B cell (primary cell): ENCODE measurements around the gene EPDR1. TPM values are rescaled to one million over a fixed set of nuclear protein-coding genes. Genes with fewer than 3 reads are reported as not detected.
"Not testable (repeated sequence)": the region's sequence is repeated elsewhere in the genome, so short reads cannot be mapped to it uniquely, and the experiment has no call there.

Experiments used
- ATAC-seq: fragments of 200-7000 bp; cut with Tn5 transposase; one replicate; pipeline ENCODE4 v1.10.0; 2021; ENCODE audit warnings: low read depth, mild to moderate bottlenecking, moderate number of reproducible peaks, moderate library complexity
- CTCF ChIA-PET: fragments of 350-600 bp; sonication (Branson Sonifier 250); formaldehyde crosslinking; loops from one replicate; lab custom pipeline; 2021; ENCODE audit warnings: antibody characterized with exemption, inconsistent platforms; lab: Charles Lee
- POLR2A ChIA-PET: fragments of 350-600 bp; sonication (Branson Sonifier 250); formaldehyde crosslinking; loops from one replicate; lab custom pipeline; 2021; ENCODE audit warnings: antibody characterized with exemption; lab: Charles Lee
- DNase-seq: peaks from one replicate; pipeline ENCODE4 v3.0.0; 2013
- H2AFZ ChIP-seq: 2 replicates; pipeline ENCODE4 v1.6.1; 2012; ENCODE audit warnings: mild to moderate bottlenecking, low read depth, low read length; ENCODE audit not compliant: insufficient read depth, poor library complexity, severe bottlenecking
- H3K27ac ChIP-seq, 2 donors: 1 replicate in 1 of 2; 2 replicates in 1 of 2; pipeline ENCODE4 v1.5.1; 2012 to 2013; ENCODE audit warnings: low read length in 2 of 2, mild to moderate bottlenecking in 2 of 2, moderate library complexity in 1 of 2
- H3K27me3 ChIP-seq, 4 experiments: fragments of 200-600 bp in 1 of 4; sonication (generic) in 1 of 4; replicated peaks in 1 of 4; 1 replicate in 2 of 4; 2 replicates in 2 of 4; pipeline versions ENCODE4 v1.6.1 to v1.7.0; 2013 to 2016; ENCODE audit warnings: low read length in 3 of 4, mild to moderate bottlenecking in 2 of 4, mixed read lengths in 1 of 4, moderate library complexity in 1 of 4; ENCODE audit not compliant: insufficient read depth in 4 of 4, control insufficient read depth in 3 of 4; ENCODE audit errors: control extremely low read depth in 1 of 4
- H3K36me3 ChIP-seq, 2 experiments: replicated peaks in 1 of 2; 1 replicate in 1 of 2; 2 replicates in 1 of 2; pipeline versions ENCODE4 v1.6.1 to v1.7.1; 2013; ENCODE audit warnings: low read length in 1 of 2; ENCODE audit not compliant: insufficient read depth in 2 of 2, control insufficient read depth in 1 of 2; ENCODE audit errors: control extremely low read depth in 1 of 2, extremely low read depth in 1 of 2
- H3K4me1 ChIP-seq, 2 donors: fragments of 200-600 bp in 1 of 2; sonication (generic) in 1 of 2; 1 replicate in 1 of 2; 2 replicates in 1 of 2; pipeline versions ENCODE4 v1.5.1 to v1.6.1; 2013 to 2017; ENCODE audit warnings: low read length in 2 of 2; ENCODE audit not compliant: control insufficient read depth in 2 of 2, insufficient read depth in 2 of 2
- H3K4me2 ChIP-seq: replicated peaks from 2 replicates; pipeline ENCODE3; 2012; ENCODE audit warnings: mild to moderate bottlenecking, low read depth, low read length; ENCODE audit not compliant: poor library complexity, severe bottlenecking
- H3K4me3 ChIP-seq, 5 experiments: fragments of 200-600 bp in 1 of 5; sonication (generic) in 1 of 5; 1 replicate in 3 of 5; 2 replicates in 2 of 5; pipeline versions ENCODE4 v1.5.1 to v1.7.0; 2011 to 2016; ENCODE audit warnings: low read length in 4 of 5, mild to moderate bottlenecking in 4 of 5, low read depth in 2 of 5, control low read depth in 1 of 5, moderate library complexity in 1 of 5; ENCODE audit not compliant: insufficient read depth in 1 of 5; ENCODE audit errors: control extremely low read depth in 1 of 5, extremely low read depth in 1 of 5
- H3K79me2 ChIP-seq: fragments of 200-600 bp; sonication (generic); one replicate; pipeline ENCODE4 v1.6.0; 2016; ENCODE audit warnings: low read length; ENCODE audit not compliant: control insufficient read depth, insufficient read depth
- H3K9ac ChIP-seq: fragments of 200-600 bp; sonication (generic); 2 replicates; pipeline ENCODE4 v1.6.1; 2017; ENCODE audit warnings: mild to moderate bottlenecking, low read length, moderate library complexity
- H3K9me3 ChIP-seq, 3 donors: one replicate each; pipeline versions ENCODE4 v1.6.1 to v1.7.1; 2013; ENCODE audit warnings: low read length in 2 of 3; ENCODE audit not compliant: control insufficient read depth in 2 of 3, insufficient read depth in 1 of 3; ENCODE audit errors: control extremely low read depth in 1 of 3
- H4K20me1 ChIP-seq: 2 replicates; pipeline ENCODE4 v1.6.0; 2012; ENCODE audit warnings: mild to moderate bottlenecking, low read length; ENCODE audit not compliant: insufficient read depth, control insufficient read depth, poor library complexity, severe bottlenecking
- H3K27ac Mint-ChIP-seq: one replicate; pipeline ENCODE4 v1.8.0; 2021; ENCODE audit warnings: mixed read lengths
- H3K27me3 Mint-ChIP-seq: one replicate; pipeline ENCODE4 v1.8.0; 2021; ENCODE audit warnings: mixed read lengths
- H3K4me1 Mint-ChIP-seq: one replicate; pipeline ENCODE4 v1.8.0; 2021; ENCODE audit warnings: mixed read lengths
- H3K4me3 Mint-ChIP-seq: one replicate; pipeline ENCODE4 v1.8.0; 2021; ENCODE audit warnings: mixed read lengths
- H3K9me3 Mint-ChIP-seq: one replicate; pipeline ENCODE4 v1.8.0; 2022; ENCODE audit warnings: mixed read lengths; ENCODE audit not compliant: insufficient read depth
- EZH2 ChIP-seq: IDR thresholded peaks from 2 replicates; pipeline ENCODE4 v1.6.1; 2012; ENCODE audit warnings: borderline replicate concordance, low read depth, mild to moderate bottlenecking, moderate library complexity, low read length; ENCODE audit not compliant: insufficient read depth, poor library complexity, severe bottlenecking
- WGBS: methylation state at CpG from one replicate; pipeline ENCODE4 v1.1.5; 2013; ENCODE audit warnings: missing lambda C conversion rate; ENCODE audit not compliant: insufficient coverage; 5-methylcytosine and 5-hydroxymethylcytosine counted together
- intact Hi-C: fragments of 100-400 bp; cut with micrococcal nuclease; formaldehyde crosslinking; loops from one replicate; pipeline ENCODE4 v1.10.0; 2022
- polyA plus RNA-seq: library from polyadenylated mRNA; depleted of rRNA; stranded (reverse); fragments of >200 nt; gene quantifications from 2 replicates; pipeline ENCODE4 v1.2.3, GENCODE V29; 2012
- total RNA-seq, 2 donors: library from RNA; stranded (reverse); fragments of 120-200 nt in 1 of 2; gene quantifications; 1 replicate in 1 of 2; 2 replicates in 1 of 2; pipeline versions ENCODE4 v1.2.3 to v1.2.4, GENCODE V29; 2013 to 2022
- TF ChIP-seq, protein P1 (sequence below): fragments of 200-600 bp; IDR thresholded peaks from one replicate; pipeline ENCODE4 v1.8.0; 2022; ENCODE audit warnings: antibody characterized with exemption, mild to moderate bottlenecking

Gene EPDR1
- total and polyA plus RNA-seq, 2 donors (not counting 1 experiment from before 2014, with no cell fraction given): not detected

DNA sequence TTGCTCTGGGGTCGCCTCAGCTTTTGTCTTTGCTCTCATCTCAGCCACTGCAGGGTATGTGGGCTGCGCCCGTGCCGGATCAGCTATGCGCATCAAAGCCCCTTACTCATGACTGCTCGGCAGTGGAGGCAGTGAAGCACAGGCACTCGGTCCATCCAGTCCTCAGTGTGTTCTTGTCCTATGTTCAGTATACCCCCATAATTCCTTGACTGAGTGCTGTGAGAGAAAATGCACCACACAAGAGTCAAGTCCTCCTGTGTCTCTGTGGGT is 27.4 kb downstream of the EPDR1 start:
- H3K4me3 Mint-ChIP-seq: no peak overlapping the region
- CTCF ChIA-PET: no interaction called here

DNA sequence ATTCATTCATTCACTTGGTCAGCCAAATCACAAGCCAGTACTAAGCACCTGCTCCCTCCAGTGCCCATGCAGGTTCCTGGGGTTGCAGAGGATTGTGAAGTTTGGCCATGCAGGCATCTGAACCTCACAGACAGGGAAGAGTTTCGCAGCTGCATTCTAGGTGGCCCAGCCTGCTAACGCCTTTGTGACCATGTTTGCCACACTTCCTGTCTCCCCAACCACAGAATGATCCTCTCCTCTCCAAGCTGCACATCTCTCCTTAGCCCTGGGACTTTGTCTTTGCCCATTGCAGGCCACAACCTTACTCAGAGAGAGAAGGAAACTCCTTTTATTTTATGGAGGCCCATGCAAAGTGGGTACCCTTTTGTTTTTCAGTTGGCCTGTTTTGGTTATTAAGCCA is 31.8 kb downstream of the EPDR1 start:
- no peak for DNase-seq
- no peaks in the 10 kb centered on the region for H3K4me1 Mint-ChIP-seq
- no peak overlapping the region for H3K27ac ChIP-seq
- no peak overlapping the region for H2AFZ ChIP-seq
- H3K4me1 ChIP-seq: no peaks in the 10 kb centered on the region
- H3K27me3 ChIP-seq: no peaks in the 10 kb centered on the region
- H3K27me3 Mint-ChIP-seq: no peaks in the 10 kb centered on the region
- 23% methylated on average over 2 of the region's 2 CpGs for WGBS
- H3K9ac ChIP-seq: no peak overlapping the region
- H3K4me2 ChIP-seq: no peak overlapping the region
- TF ChIP-seq, protein P1, sequence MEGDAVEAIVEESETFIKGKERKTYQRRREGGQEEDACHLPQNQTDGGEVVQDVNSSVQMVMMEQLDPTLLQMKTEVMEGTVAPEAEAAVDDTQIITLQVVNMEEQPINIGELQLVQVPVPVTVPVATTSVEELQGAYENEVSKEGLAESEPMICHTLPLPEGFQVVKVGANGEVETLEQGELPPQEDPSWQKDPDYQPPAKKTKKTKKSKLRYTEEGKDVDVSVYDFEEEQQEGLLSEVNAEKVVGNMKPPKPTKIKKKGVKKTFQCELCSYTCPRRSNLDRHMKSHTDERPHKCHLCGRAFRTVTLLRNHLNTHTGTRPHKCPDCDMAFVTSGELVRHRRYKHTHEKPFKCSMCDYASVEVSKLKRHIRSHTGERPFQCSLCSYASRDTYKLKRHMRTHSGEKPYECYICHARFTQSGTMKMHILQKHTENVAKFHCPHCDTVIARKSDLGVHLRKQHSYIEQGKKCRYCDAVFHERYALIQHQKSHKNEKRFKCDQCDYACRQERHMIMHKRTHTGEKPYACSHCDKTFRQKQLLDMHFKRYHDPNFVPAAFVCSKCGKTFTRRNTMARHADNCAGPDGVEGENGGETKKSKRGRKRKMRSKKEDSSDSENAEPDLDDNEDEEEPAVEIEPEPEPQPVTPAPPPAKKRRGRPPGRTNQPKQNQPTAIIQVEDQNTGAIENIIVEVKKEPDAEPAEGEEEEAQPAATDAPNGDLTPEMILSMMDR: no peak
- no peak for TF ChIP-seq EZH2
- no peaks in the 10 kb centered on the region for H3K9me3 ChIP-seq
- H3K79me2 ChIP-seq: no peaks in the 10 kb centered on the region
- no peak overlapping the region for H3K27ac Mint-ChIP-seq
- no peak overlapping the region for H3K4me3 ChIP-seq
- no peaks in the 10 kb centered on the region for H4K20me1 ChIP-seq
- ATAC-seq: no peak
- intact Hi-C loops: no loop called here
- ChIA-PET CTCF (no interaction called here), POLR2A (no interaction called here)
- no peaks in the 10 kb centered on the region for H3K9me3 Mint-ChIP-seq
- H3K4me3 Mint-ChIP-seq: no peak overlapping the region
- H3K36me3 ChIP-seq: no peaks in the 10 kb centered on the region

More for the DNA sequence above, 27.4 kb downstream of the EPDR1 start:
- Mint-ChIP-seq H3K27me3 (no peaks in the 10 kb centered on the region), H3K27ac (no peak overlapping the region), H3K9me3 (no peaks in the 10 kb centered on the region), H3K4me1 (no peaks in the 10 kb centered on the region)
- POLR2A ChIA-PET: no interaction called here
- Histone ChIP-seq H3K9ac (no peak overlapping the region), H2AFZ (no peak overlapping the region), H3K9me3 (no peaks in the 10 kb centered on the region), H3K4me1 (no peaks in the 10 kb centered on the region), H3K36me3 (no peaks in the 10 kb centered on the region), H3K79me2 (no peaks in the 10 kb centered on the region), H3K4me2 (no peak overlapping the region), H3K4me3 (no peak overlapping the region), H3K27ac (no peak overlapping the region), H4K20me1 (no peaks in the 10 kb centered on the region), H3K27me3 (no peaks in the 10 kb centered on the region)
- TF ChIP-seq EZH2: no peak
- TF ChIP-seq, protein P1: no peak
- WGBS: 97% methylated on average over 3 of the region's 7 CpGs
- intact Hi-C loops: no loop called here
- DNase-seq: no peak
- no peak for ATAC-seq

DNA sequence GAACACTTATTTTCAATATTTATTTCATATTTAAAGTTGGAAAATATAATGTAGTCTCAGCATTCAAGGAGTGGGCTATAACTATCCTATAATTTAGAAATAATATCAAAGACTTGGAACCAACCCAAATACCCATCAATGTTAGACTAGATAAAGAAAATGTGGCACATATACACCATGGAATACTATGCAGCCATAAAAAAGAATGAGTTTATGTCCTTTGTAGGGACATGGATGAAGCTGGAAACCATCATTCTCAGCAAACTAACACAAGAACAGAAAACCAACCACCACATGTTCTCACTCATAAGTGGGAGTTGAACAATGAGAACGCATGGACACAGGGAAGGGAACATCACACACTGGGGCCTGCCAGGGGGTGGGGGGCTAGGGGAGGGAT is 33.8 kb downstream of the EPDR1 start:
- H3K27me3 Mint-ChIP-seq, H3K4me1 ChIP-seq, H3K9me3 Mint-ChIP-seq, H3K27me3 ChIP-seq, H3K9me3 ChIP-seq, DNase-seq, H3K27ac Mint-ChIP-seq, H3K4me3 ChIP-seq, H3K79me2 ChIP-seq, H3K4me3 Mint-ChIP-seq, POLR2A ChIA-PET, H3K4me1 Mint-ChIP-seq, H3K27ac ChIP-seq, H4K20me1 ChIP-seq, ATAC-seq, CTCF ChIA-PET, H3K4me2 ChIP-seq, intact Hi-C loops, H3K9ac ChIP-seq, H3K36me3 ChIP-seq, H2AFZ ChIP-seq: not testable (repeated sequence)
- no CpG with 5 or more reads among the region's 1 CpG for WGBS
